CD14-positive monocyte (primary cell): ENCODE measurements around the gene LYZL1. TPM values are rescaled to one million over a fixed set of nuclear protein-coding genes. Genes with fewer than 3 reads are reported as not detected.

Source experiments
- DNase-seq, 3 donors: peaks; one replicate each; pipeline ENCODE4 v3.0.0-alpha.2; 2011 to 2022
- H2AFZ ChIP-seq: 2 replicates; pipeline ENCODE4 v1.6.0; 2012; ENCODE audit warnings: mild to moderate bottlenecking, low read depth, low read length, inconsistent platforms; ENCODE audit not compliant: insufficient read depth, poor library complexity, severe bottlenecking
- H3K27ac ChIP-seq, 2 donors: 1 replicate in 1 of 2; 2 replicates in 1 of 2; pipeline ENCODE4 v1.5.1; 2012 to 2013; ENCODE audit warnings: low read length in 2 of 2, control low read depth in 1 of 2, inconsistent platforms in 1 of 2, low read depth in 1 of 2, mild to moderate bottlenecking in 1 of 2
- H3K27me3 ChIP-seq, 2 donors: one replicate each; pipeline versions ENCODE4 v1.6.0 to v1.6.1; 2011 to 2013; ENCODE audit warnings: low read length in 2 of 2; ENCODE audit not compliant: control insufficient read depth in 2 of 2, insufficient read depth in 2 of 2
- H3K36me3 ChIP-seq, 2 donors: replicated peaks in 1 of 2; 1 replicate in 1 of 2; 2 replicates in 1 of 2; pipeline versions ENCODE4 v1.5.1 to v1.6.1; 2012 to 2013; ENCODE audit warnings: low read length in 2 of 2, control low read depth in 1 of 2, inconsistent platforms in 1 of 2, mild to moderate bottlenecking in 1 of 2; ENCODE audit not compliant: insufficient read depth in 2 of 2, control insufficient read depth in 1 of 2
- H3K4me1 ChIP-seq, 2 donors: 1 replicate in 1 of 2; 2 replicates in 1 of 2; pipeline versions ENCODE4 v1.5.1 to v1.6.1; 2012 to 2013; ENCODE audit warnings: low read length in 2 of 2, control low read depth in 1 of 2, inconsistent platforms in 1 of 2, mild to moderate bottlenecking in 1 of 2, moderate library complexity in 1 of 2; ENCODE audit not compliant: insufficient read depth in 2 of 2, control insufficient read depth in 1 of 2
- H3K4me2 ChIP-seq: replicated peaks from 2 replicates; pipeline ENCODE3; 2012; ENCODE audit warnings: low read length, moderate library complexity, mild to moderate bottlenecking; ENCODE audit not compliant: poor library complexity, severe bottlenecking; ENCODE audit errors: extremely low read depth
- H3K4me3 ChIP-seq, 3 experiments: fragments of 200-600 bp in 1 of 3; sonication (generic) in 1 of 3; replicated peaks in 1 of 3; 1 replicate in 2 of 3; 2 replicates in 1 of 3; pipeline ENCODE4 v1.5.1; 2011 to 2013; ENCODE audit warnings: low read length in 3 of 3, mild to moderate bottlenecking in 3 of 3, control low read depth in 2 of 3, low read depth in 2 of 3, inconsistent platforms in 1 of 3, moderate library complexity in 1 of 3
- H3K79me2 ChIP-seq: 2 replicates; pipeline ENCODE4 v1.6.0; 2012; ENCODE audit warnings: mild to moderate bottlenecking, control low read depth, inconsistent platforms, low read length, moderate library complexity; ENCODE audit not compliant: insufficient read depth
- H3K9ac ChIP-seq: 2 replicates; pipeline ENCODE4 v1.6.0; 2017; ENCODE audit warnings: low read length, mild to moderate bottlenecking; ENCODE audit not compliant: insufficient read depth, poor library complexity, severe bottlenecking
- H3K9me3 ChIP-seq, 2 donors: replicated peaks in 1 of 2; 1 replicate in 1 of 2; 2 replicates in 1 of 2; pipeline versions ENCODE4 v1.5.1 to v1.6.1; 2012 to 2013; ENCODE audit warnings: low read length in 2 of 2, control low read depth in 1 of 2; ENCODE audit not compliant: control insufficient read depth in 1 of 2, insufficient read depth in 1 of 2
- H4K20me1 ChIP-seq: 2 replicates; pipeline ENCODE4 v1.6.0; 2012; ENCODE audit warnings: mild to moderate bottlenecking, low read length, control low read depth, moderate library complexity; ENCODE audit not compliant: insufficient read depth
- H3K27ac Mint-ChIP-seq, 7 donors: one replicate each; pipeline ENCODE4 v1.8.0; 2020; ENCODE audit warnings: mild to moderate bottlenecking in 7 of 7, mixed read lengths in 7 of 7, moderate library complexity in 6 of 7, inconsistent platforms in 2 of 7
- H3K27me3 Mint-ChIP-seq, 3 donors: one replicate each; pipeline ENCODE4 v1.8.0; 2021 to 2022; ENCODE audit warnings: low read depth in 3 of 3, mild to moderate bottlenecking in 3 of 3, mixed read lengths in 3 of 3, moderate library complexity in 3 of 3, inconsistent platforms in 1 of 3
- H3K36me3 Mint-ChIP-seq, 2 donors: one replicate each; pipeline ENCODE4 v1.8.0; 2020; ENCODE audit warnings: mixed read lengths in 2 of 2, inconsistent platforms in 1 of 2, mild to moderate bottlenecking in 1 of 2
- H3K4me1 Mint-ChIP-seq: one replicate; pipeline ENCODE4 v1.8.0; 2020; ENCODE audit warnings: mild to moderate bottlenecking, mixed read lengths
- H3K4me3 Mint-ChIP-seq, 2 donors: one replicate each; pipeline ENCODE4 v1.8.0; 2020; ENCODE audit warnings: mild to moderate bottlenecking in 2 of 2, mixed read lengths in 2 of 2, moderate library complexity in 1 of 2
- H3K9me3 Mint-ChIP-seq, 7 donors: one replicate each; pipeline ENCODE4 v1.8.0; 2020 to 2022; ENCODE audit warnings: mixed read lengths in 7 of 7, mild to moderate bottlenecking in 6 of 7, moderate library complexity in 6 of 7, inconsistent platforms in 2 of 7
- WGBS: methylation state at CpG from one replicate; pipeline ENCODE4 v1.1.5; 2013; ENCODE audit warnings: missing lambda C conversion rate; ENCODE audit not compliant: insufficient coverage; 5-methylcytosine and 5-hydroxymethylcytosine counted together
- intact Hi-C, 2 donors: fragments of 100-400 bp; cut with micrococcal nuclease; formaldehyde crosslinking; loops; one replicate each; pipeline versions ENCODE4 v1.15.0 to v1.15.1; 2023
- polyA plus RNA-seq, 3 donors: library from polyadenylated mRNA; depleted of rRNA in 1 of 3; unstranded in 2 of 3; stranded (reverse) in 1 of 3; fragments of 300-500 nt in 2 of 3; fragments of >200 nt in 1 of 3; fragmentation: Illumina TruSeq in 2 of 3; gene quantifications; 1 replicate in 2 of 3; 2 replicates in 1 of 3; pipeline ENCODE4 v1.2.3, GENCODE V29; 2012 to 2021
- TF ChIP-seq, protein P1 (sequence below): fragments of 200-600 bp; IDR thresholded peaks from one replicate; pipeline ENCODE4 v1.8.0; 2022; ENCODE audit warnings: antibody characterized with exemption, mild to moderate bottlenecking

Gene LYZL1
- polyA plus RNA-seq, 3 donors, result not detected

GRCh38 chr10:29353305-29353704 is 64.4 kb downstream of the LYZL1 start:
- Histone ChIP-seq H3K79me2 (no peaks in the 10 kb centered on the region), H3K27me3 (no peaks in the 10 kb centered on the region), H3K27ac (no peak overlapping the region), H3K4me3 (no peak overlapping the region), H3K4me1 (peaks cover 0 to 3% of the 10 kb centered on the region in 2 donors), H3K4me2 (no peak overlapping the region), H3K9ac (no peak overlapping the region), H2AFZ (no peak overlapping the region), H3K36me3 (no peaks in the 10 kb centered on the region), H4K20me1 (no peaks in the 10 kb centered on the region), H3K9me3 (no peaks in the 10 kb centered on the region)
- TF ChIP-seq, protein P1, sequence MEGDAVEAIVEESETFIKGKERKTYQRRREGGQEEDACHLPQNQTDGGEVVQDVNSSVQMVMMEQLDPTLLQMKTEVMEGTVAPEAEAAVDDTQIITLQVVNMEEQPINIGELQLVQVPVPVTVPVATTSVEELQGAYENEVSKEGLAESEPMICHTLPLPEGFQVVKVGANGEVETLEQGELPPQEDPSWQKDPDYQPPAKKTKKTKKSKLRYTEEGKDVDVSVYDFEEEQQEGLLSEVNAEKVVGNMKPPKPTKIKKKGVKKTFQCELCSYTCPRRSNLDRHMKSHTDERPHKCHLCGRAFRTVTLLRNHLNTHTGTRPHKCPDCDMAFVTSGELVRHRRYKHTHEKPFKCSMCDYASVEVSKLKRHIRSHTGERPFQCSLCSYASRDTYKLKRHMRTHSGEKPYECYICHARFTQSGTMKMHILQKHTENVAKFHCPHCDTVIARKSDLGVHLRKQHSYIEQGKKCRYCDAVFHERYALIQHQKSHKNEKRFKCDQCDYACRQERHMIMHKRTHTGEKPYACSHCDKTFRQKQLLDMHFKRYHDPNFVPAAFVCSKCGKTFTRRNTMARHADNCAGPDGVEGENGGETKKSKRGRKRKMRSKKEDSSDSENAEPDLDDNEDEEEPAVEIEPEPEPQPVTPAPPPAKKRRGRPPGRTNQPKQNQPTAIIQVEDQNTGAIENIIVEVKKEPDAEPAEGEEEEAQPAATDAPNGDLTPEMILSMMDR, result no peak
- no peak overlapping the region for H3K4me3 Mint-ChIP-seq
- H3K27me3 Mint-ChIP-seq, result peaks cover 3 to 11% (median 5%) of the 10 kb centered on the region in 3 donors
- no peaks in the 10 kb centered on the region for H3K36me3 Mint-ChIP-seq
- peaks cover 0 to 3% (median 0%) of the 10 kb centered on the region in 7 donors for H3K9me3 Mint-ChIP-seq
- WGBS, result no CpG with 5 or more reads among the region's 3 CpGs
- peaks cover 5% of the 10 kb centered on the region for H3K4me1 Mint-ChIP-seq
- no peak overlapping the region for H3K27ac Mint-ChIP-seq
- no peak for DNase-seq
- intact Hi-C loops, result no loop called here

- Histone ChIP-seq H3K9ac (no peak overlapping the region), H3K4me1 (peaks cover 0 to 3% of the 10 kb centered on the region in 2 donors), H3K27ac (no peak overlapping the region), H3K36me3 (no peaks in the 10 kb centered on the region), H3K4me3 (no peak overlapping the region), H3K9me3 (no peaks in the 10 kb centered on the region), H2AFZ (no peak overlapping the region), H3K79me2 (no peaks in the 10 kb centered on the region), H3K4me2 (no peak overlapping the region), H4K20me1 (no peaks in the 10 kb centered on the region), H3K27me3 (no peaks in the 10 kb centered on the region)
- DNase-seq, result no peak
- Mint-ChIP-seq H3K4me3 (no peak overlapping the region), H3K27me3 (peaks cover 3 to 10% (median 5%) of the 10 kb centered on the region in 3 donors), H3K36me3 (no peaks in the 10 kb centered on the region), H3K4me1 (peaks cover 5% of the 10 kb centered on the region), H3K9me3 (peaks cover 0 to 3% (median 0%) of the 10 kb centered on the region in 7 donors), H3K27ac (no peak overlapping the region)
- WGBS, result 100% methylated on average over 1 of the region's 3 CpGs
- intact Hi-C loops, result no loop called here
- TF ChIP-seq, protein P1, result no peak
Observed at GRCh38 chr10:29353887-29354561, 65.2 kb downstream of the LYZL1 start.
